HepG2 (cell line): Measurements from ENCODE around the gene EZH1. TPM values are rescaled to one million over a fixed set of nuclear protein-coding genes. Genes with fewer than 3 reads are reported as not detected.

Experiments
- HNF1B ChIP-seq: sonication (generic); formaldehyde crosslinking; IDR thresholded peaks from 2 replicates; pipeline ENCODE4 v1.5.1; 2020; ENCODE audit warnings: mild to moderate bottlenecking, moderate library complexity, missing genetic modification reagents
- HNF4A ChIP-seq: sonication (generic); formaldehyde crosslinking; IDR thresholded peaks from 2 replicates; pipeline ENCODE4 v1.4.0; 2020; ENCODE audit warnings: missing genetic modification reagents
- HOXA3 ChIP-seq: sonication (generic); formaldehyde crosslinking; IDR thresholded peaks from 2 replicates; pipeline ENCODE4 v1.5.0; 2020; ENCODE audit warnings: missing genetic modification reagents
- SKI ChIP-seq: fragments of 450-650 bp; IDR thresholded peaks from one replicate; pipeline ENCODE4 v1.6.1; 2018; ENCODE audit warnings: mild to moderate bottlenecking; ENCODE audit not compliant: partially characterized antibody
- SP2 ChIP-seq: sonication (generic); formaldehyde crosslinking; IDR thresholded peaks from 2 replicates; pipeline ENCODE4 v1.5.1; 2020; ENCODE audit warnings: mild to moderate bottlenecking, missing genetic modification reagents
- ZBTB2 ChIP-seq: sonication (generic); formaldehyde crosslinking; IDR thresholded peaks from 2 replicates; pipeline ENCODE4 v1.8.0; 2022; ENCODE audit warnings: low read depth, missing genetic modification reagents
- ZNF274 ChIP-seq: sonication (generic); formaldehyde crosslinking; IDR thresholded peaks from 2 replicates; pipeline ENCODE4 v1.5.1; 2020; ENCODE audit warnings: mild to moderate bottlenecking, missing genetic modification reagents
- ZNF333 ChIP-seq: sonication (generic); formaldehyde crosslinking; IDR thresholded peaks from 2 replicates; pipeline ENCODE4 v1.4.0; 2020; ENCODE audit warnings: mild to moderate bottlenecking, missing genetic modification reagents, borderline replicate concordance
- ZNF800 ChIP-seq: sonication (generic); formaldehyde crosslinking; IDR thresholded peaks from 2 replicates; pipeline ENCODE4 v1.4.0; 2020; ENCODE audit warnings: missing genetic modification reagents
- ZSCAN9 ChIP-seq: IDR thresholded peaks from 2 replicates; pipeline ENCODE4 v1.6.1; 2016; ENCODE audit warnings: borderline replicate concordance
- polyA plus RNA-seq, 8 experiments: library from polyadenylated mRNA; depleted of rRNA in 3 of 8; stranded (reverse) in 7 of 8; unstranded in 1 of 8; fragments of >200 nt; fragmentation: Illumina TruSeq in 4 of 8; extraction: Trizol in 4 of 8; gene quantifications; 2 replicates each; pipeline versions ENCODE4 v1.2.1 to v1.2.3, GENCODE V29; 2011 to 2016; ENCODE audit warnings: low read depth in 4 of 8, missing spikeins in 1 of 8, mixed read lengths in 1 of 8; ENCODE audit not compliant: insufficient read depth in 1 of 8
- total RNA-seq, 5 experiments: library from RNA; depleted of rRNA; stranded (reverse); fragments of >200 nt; fragmentation: Illumina TruSeq; extraction: Trizol; gene quantifications; 2 replicates each; pipeline ENCODE4 v1.2.3, GENCODE V29; 2016; ENCODE audit warnings: low read depth in 1 of 5
- TF ChIP-seq, protein P1 (sequence below): sonication (generic); formaldehyde crosslinking; IDR thresholded peaks from 2 replicates; pipeline ENCODE4 v1.4.0; 2020; ENCODE audit warnings: mild to moderate bottlenecking, missing genetic modification reagents
- TF ChIP-seq, protein P2 (sequence below): fragments of 450-650 bp; IDR thresholded peaks from 2 replicates; pipeline ENCODE4 v1.6.1; 2017
- TF ChIP-seq, protein P3 (sequence below): sonication (generic); formaldehyde crosslinking; IDR thresholded peaks from 2 replicates; pipeline ENCODE4 v1.4.0; 2020; ENCODE audit warnings: missing genetic modification reagents, borderline replicate concordance
- TF ChIP-seq, protein P4 (sequence below): sonication (generic); formaldehyde crosslinking; IDR thresholded peaks from 2 replicates; pipeline ENCODE4 v1.4.0; 2020; ENCODE audit warnings: missing genetic modification reagents, borderline replicate concordance
- TF ChIP-seq, protein P5 (sequence below): IDR thresholded peaks from 2 replicates; pipeline ENCODE4 v1.6.1; 2018; ENCODE audit warnings: missing genetic modification reagents

The EZH1 gene
- total and polyA plus RNA-seq, 2 of the 13 experiments (the other 11 are each of a cell fraction or from before 2014, with no cell fraction given): 11.6 to 24.0 TPM

- TF ChIP-seq ZNF274 (CRISPR knock-in tag) (peak; percentile 55; the same call in 1 of the 2 replicates), HNF4A (CRISPR knock-in tag) (0 out of 2 replicates have a peak, but pooled peaks have one; percentile 4), HOXA3 (CRISPR knock-in tag) (no peak; the same call in 1 of the 2 replicates), SP2 (CRISPR knock-in tag) (no peak), ZSCAN9 (no peak), ZBTB2 (no peak), ZNF800 (CRISPR knock-in tag) (no peak; the same call in 1 of the 2 replicates), ZNF333 (peak; percentile 16; the same call in 1 of the 2 replicates), SKI (no peak), HNF1B (no peak)
- TF ChIP-seq, protein P1, sequence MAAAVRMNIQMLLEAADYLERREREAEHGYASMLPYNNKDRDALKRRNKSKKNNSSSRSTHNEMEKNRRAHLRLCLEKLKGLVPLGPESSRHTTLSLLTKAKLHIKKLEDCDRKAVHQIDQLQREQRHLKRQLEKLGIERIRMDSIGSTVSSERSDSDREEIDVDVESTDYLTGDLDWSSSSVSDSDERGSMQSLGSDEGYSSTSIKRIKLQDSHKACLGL (CRISPR knock-in tag): peak; percentile 63; the same call in 1 of the 2 replicates
- TF ChIP-seq, protein P2, sequence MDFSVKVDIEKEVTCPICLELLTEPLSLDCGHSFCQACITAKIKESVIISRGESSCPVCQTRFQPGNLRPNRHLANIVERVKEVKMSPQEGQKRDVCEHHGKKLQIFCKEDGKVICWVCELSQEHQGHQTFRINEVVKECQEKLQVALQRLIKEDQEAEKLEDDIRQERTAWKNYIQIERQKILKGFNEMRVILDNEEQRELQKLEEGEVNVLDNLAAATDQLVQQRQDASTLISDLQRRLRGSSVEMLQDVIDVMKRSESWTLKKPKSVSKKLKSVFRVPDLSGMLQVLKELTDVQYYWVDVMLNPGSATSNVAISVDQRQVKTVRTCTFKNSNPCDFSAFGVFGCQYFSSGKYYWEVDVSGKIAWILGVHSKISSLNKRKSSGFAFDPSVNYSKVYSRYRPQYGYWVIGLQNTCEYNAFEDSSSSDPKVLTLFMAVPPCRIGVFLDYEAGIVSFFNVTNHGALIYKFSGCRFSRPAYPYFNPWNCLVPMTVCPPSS: no peak
- TF ChIP-seq, protein P3, sequence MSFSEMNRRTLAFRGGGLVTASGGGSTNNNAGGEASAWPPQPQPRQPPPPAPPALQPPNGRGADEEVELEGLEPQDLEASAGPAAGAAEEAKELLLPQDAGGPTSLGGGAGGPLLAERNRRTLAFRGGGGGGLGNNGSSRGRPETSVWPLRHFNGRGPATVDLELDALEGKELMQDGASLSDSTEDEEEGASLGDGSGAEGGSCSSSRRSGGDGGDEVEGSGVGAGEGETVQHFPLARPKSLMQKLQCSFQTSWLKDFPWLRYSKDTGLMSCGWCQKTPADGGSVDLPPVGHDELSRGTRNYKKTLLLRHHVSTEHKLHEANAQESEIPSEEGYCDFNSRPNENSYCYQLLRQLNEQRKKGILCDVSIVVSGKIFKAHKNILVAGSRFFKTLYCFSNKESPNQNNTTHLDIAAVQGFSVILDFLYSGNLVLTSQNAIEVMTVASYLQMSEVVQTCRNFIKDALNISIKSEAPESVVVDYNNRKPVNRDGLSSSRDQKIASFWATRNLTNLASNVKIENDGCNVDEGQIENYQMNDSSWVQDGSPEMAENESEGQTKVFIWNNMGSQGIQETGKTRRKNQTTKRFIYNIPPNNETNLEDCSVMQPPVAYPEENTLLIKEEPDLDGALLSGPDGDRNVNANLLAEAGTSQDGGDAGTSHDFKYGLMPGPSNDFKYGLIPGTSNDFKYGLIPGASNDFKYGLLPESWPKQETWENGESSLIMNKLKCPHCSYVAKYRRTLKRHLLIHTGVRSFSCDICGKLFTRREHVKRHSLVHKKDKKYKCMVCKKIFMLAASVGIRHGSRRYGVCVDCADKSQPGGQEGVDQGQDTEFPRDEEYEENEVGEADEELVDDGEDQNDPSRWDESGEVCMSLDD (CRISPR knock-in tag): no peak
- TF ChIP-seq, protein P4, sequence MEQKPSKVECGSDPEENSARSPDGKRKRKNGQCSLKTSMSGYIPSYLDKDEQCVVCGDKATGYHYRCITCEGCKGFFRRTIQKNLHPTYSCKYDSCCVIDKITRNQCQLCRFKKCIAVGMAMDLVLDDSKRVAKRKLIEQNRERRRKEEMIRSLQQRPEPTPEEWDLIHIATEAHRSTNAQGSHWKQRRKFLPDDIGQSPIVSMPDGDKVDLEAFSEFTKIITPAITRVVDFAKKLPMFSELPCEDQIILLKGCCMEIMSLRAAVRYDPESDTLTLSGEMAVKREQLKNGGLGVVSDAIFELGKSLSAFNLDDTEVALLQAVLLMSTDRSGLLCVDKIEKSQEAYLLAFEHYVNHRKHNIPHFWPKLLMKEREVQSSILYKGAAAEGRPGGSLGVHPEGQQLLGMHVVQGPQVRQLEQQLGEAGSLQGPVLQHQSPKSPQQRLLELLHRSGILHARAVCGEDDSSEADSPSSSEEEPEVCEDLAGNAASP (CRISPR knock-in tag): peak; percentile 26; the same call in 1 of the 2 replicates
- TF ChIP-seq, protein P5, sequence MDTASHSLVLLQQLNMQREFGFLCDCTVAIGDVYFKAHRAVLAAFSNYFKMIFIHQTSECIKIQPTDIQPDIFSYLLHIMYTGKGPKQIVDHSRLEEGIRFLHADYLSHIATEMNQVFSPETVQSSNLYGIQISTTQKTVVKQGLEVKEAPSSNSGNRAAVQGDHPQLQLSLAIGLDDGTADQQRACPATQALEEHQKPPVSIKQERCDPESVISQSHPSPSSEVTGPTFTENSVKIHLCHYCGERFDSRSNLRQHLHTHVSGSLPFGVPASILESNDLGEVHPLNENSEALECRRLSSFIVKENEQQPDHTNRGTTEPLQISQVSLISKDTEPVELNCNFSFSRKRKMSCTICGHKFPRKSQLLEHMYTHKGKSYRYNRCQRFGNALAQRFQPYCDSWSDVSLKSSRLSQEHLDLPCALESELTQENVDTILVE (CRISPR knock-in tag): peak; percentile 24; the same call in 1 of the 2 replicates
Measured at GRCh38 chr17:42780851-42781638, 36.2 kb upstream of the EZH1 start (continued).
